GM23338 (cell line): Measurements from ENCODE around the gene HIVEP1. TPM values are rescaled to one million over a fixed set of nuclear protein-coding genes. Genes with fewer than 3 reads are reported as not detected.

Source experiments
- ATAC-seq: fragments of 200-7000 bp; cut with Tn5 transposase; 3 replicates; pipeline ENCODE4 v1.9.1; 2020
- DNase-seq: peaks from one replicate; pipeline ENCODE4 v3.0.0-alpha.2; 2015; ENCODE audit warnings: low spot score
- H2AFZ ChIP-seq: fragments of 200-600 bp; sonication (generic); 2 replicates; pipeline ENCODE4 v1.8.0; 2016; ENCODE audit warnings: antibody characterized with exemption, mild to moderate bottlenecking, moderate library complexity
- H3F3A ChIP-seq: fragments of 200-600 bp; sonication (generic); replicated peaks from 2 replicates; pipeline ENCODE4 v1.8.0; 2017; ENCODE audit warnings: antibody characterized with exemption, mixed run types, low read depth
- H3K27ac ChIP-seq: fragments of 200-600 bp; sonication (generic); 2 replicates; pipeline ENCODE4 v1.6.1; 2016; ENCODE audit warnings: low read depth
- H3K27me3 ChIP-seq: fragments of 200-600 bp; sonication (generic); 2 replicates; pipeline ENCODE4 v1.8.0; 2016; ENCODE audit warnings: mild to moderate bottlenecking, mixed run types, moderate library complexity; ENCODE audit not compliant: insufficient read depth
- H3K36me3 ChIP-seq: fragments of 200-600 bp; sonication (generic); 2 replicates; pipeline ENCODE4 v1.8.0; 2016; ENCODE audit warnings: mild to moderate bottlenecking; ENCODE audit not compliant: insufficient read depth
- H3K4me1 ChIP-seq: fragments of 200-600 bp; sonication (generic); 2 replicates; pipeline ENCODE4 v1.8.0; 2016; ENCODE audit warnings: mild to moderate bottlenecking, moderate library complexity; ENCODE audit not compliant: insufficient read depth
- H3K4me2 ChIP-seq: fragments of 200-600 bp; sonication (generic); 2 replicates; pipeline ENCODE4 v1.7.1; 2017; ENCODE audit warnings: mixed run types
- H3K4me3 ChIP-seq: fragments of 200-600 bp; sonication (generic); 2 replicates; pipeline ENCODE4 v1.6.1; 2016; ENCODE audit warnings: mixed run types
- H3K79me2 ChIP-seq: fragments of 200-600 bp; sonication (generic); replicated peaks from 2 replicates; pipeline ENCODE4 v1.8.0; 2017; ENCODE audit warnings: mild to moderate bottlenecking; ENCODE audit not compliant: insufficient read depth
- H3K9me2 ChIP-seq: fragments of 200-600 bp; sonication (generic); 2 replicates; pipeline ENCODE4 v1.8.0; 2017; ENCODE audit not compliant: insufficient read depth
- H4K20me1 ChIP-seq: fragments of 200-600 bp; sonication (generic); replicated peaks from 2 replicates; pipeline ENCODE4 v1.8.0; 2017; ENCODE audit warnings: mild to moderate bottlenecking; ENCODE audit not compliant: insufficient read depth
- H3K27ac Mint-ChIP-seq: 2 replicates; pipeline ENCODE4 v1.8.0; 2020; ENCODE audit warnings: inconsistent platforms, mild to moderate bottlenecking, moderate library complexity, mixed read lengths
- H3K27me3 Mint-ChIP-seq: 3 replicates; pipeline ENCODE4 v1.8.0; 2022; ENCODE audit warnings: low read depth, mild to moderate bottlenecking, moderate library complexity, mixed read lengths, inconsistent platforms; ENCODE audit not compliant: insufficient read depth, poor library complexity
- H3K36me3 Mint-ChIP-seq: 3 replicates; pipeline ENCODE4 v1.8.0; 2021; ENCODE audit warnings: low read depth, mild to moderate bottlenecking, inconsistent platforms, moderate library complexity, mixed read lengths
- H3K4me1 Mint-ChIP-seq: 3 replicates; pipeline ENCODE4 v1.8.0; 2020; ENCODE audit warnings: mild to moderate bottlenecking, inconsistent platforms, mixed read lengths
- H3K4me3 Mint-ChIP-seq: 3 replicates; pipeline ENCODE4 v1.8.0; 2021; ENCODE audit warnings: moderate library complexity, mild to moderate bottlenecking, inconsistent platforms, mixed read lengths
- H3K9me3 Mint-ChIP-seq: 3 replicates; pipeline ENCODE4 v1.8.0; 2020; ENCODE audit warnings: moderate library complexity, mild to moderate bottlenecking, inconsistent platforms, mixed read lengths
- CREB1 ChIP-seq: fragments of 250-450 bp; sonication (Bioruptor Pico); IDR thresholded peaks from 2 replicates; pipeline ENCODE4 v1.5.0; 2020; ENCODE audit warnings: low read depth, mild to moderate bottlenecking, moderate library complexity
- EZH2phosphoT487 ChIP-seq: fragments of 200-600 bp; sonication (generic); IDR thresholded peaks from one replicate; pipeline ENCODE4 v1.8.1; 2018; ENCODE audit warnings: antibody characterized with exemption; ENCODE audit not compliant: unreplicated experiment
- JUNB ChIP-seq: IDR thresholded peaks from one replicate; pipeline ENCODE4 v1.6.1; 2016; ENCODE audit warnings: antibody characterized with exemption; ENCODE audit not compliant: unreplicated experiment
- NANOG ChIP-seq: IDR thresholded peaks from 2 replicates; pipeline ENCODE4 v1.6.1; 2016; ENCODE audit warnings: antibody characterized with exemption, borderline replicate concordance
- POLR2AphosphoS5 ChIP-seq: IDR thresholded peaks from 2 replicates; pipeline ENCODE4 v1.6.1; 2016; ENCODE audit warnings: antibody characterized with exemption, low read depth
- STAT1 ChIP-seq: IDR thresholded peaks from one replicate; pipeline ENCODE4 v1.6.1; 2016; ENCODE audit warnings: antibody characterized with exemption; ENCODE audit not compliant: unreplicated experiment
- polyA plus RNA-seq: library from polyadenylated mRNA; unstranded; fragments of >200 nt; fragmentation: Nextera tagmentation; extraction: Ambion mirVana; gene quantifications from 2 replicates; pipeline ENCODE4 v1.2.1, GENCODE V29; 2016
- total RNA-seq: library from RNA; depleted of rRNA; stranded (reverse); fragments of >200 nt; shearing (Covaris generic); gene quantifications from 2 replicates; pipeline ENCODE4 v1.2.3, GENCODE V29; 2014
- TF ChIP-seq, protein P1 (sequence below): fragments of 250-450 bp; sonication (Bioruptor Pico); IDR thresholded peaks from 2 replicates; pipeline ENCODE4 v1.5.0; 2020; ENCODE audit warnings: mild to moderate bottlenecking, moderate library complexity
- TF ChIP-seq, protein P2 (sequence below): IDR thresholded peaks from one replicate; pipeline ENCODE4 v1.6.1; 2018; ENCODE audit warnings: antibody characterized with exemption; ENCODE audit not compliant: unreplicated experiment

HIVEP1 gene
- total and polyA plus RNA-seq, 2 experiments from 2014 or later, result 10.1 to 21.7 TPM

- TF ChIP-seq CREB1 (CRISPR knock-in tag) (no peak), POLR2AphosphoS5 (no peak), STAT1 (no peak), JUNB (no peak), EZH2phosphoT487 (no peak)
- TF ChIP-seq, protein P1, sequence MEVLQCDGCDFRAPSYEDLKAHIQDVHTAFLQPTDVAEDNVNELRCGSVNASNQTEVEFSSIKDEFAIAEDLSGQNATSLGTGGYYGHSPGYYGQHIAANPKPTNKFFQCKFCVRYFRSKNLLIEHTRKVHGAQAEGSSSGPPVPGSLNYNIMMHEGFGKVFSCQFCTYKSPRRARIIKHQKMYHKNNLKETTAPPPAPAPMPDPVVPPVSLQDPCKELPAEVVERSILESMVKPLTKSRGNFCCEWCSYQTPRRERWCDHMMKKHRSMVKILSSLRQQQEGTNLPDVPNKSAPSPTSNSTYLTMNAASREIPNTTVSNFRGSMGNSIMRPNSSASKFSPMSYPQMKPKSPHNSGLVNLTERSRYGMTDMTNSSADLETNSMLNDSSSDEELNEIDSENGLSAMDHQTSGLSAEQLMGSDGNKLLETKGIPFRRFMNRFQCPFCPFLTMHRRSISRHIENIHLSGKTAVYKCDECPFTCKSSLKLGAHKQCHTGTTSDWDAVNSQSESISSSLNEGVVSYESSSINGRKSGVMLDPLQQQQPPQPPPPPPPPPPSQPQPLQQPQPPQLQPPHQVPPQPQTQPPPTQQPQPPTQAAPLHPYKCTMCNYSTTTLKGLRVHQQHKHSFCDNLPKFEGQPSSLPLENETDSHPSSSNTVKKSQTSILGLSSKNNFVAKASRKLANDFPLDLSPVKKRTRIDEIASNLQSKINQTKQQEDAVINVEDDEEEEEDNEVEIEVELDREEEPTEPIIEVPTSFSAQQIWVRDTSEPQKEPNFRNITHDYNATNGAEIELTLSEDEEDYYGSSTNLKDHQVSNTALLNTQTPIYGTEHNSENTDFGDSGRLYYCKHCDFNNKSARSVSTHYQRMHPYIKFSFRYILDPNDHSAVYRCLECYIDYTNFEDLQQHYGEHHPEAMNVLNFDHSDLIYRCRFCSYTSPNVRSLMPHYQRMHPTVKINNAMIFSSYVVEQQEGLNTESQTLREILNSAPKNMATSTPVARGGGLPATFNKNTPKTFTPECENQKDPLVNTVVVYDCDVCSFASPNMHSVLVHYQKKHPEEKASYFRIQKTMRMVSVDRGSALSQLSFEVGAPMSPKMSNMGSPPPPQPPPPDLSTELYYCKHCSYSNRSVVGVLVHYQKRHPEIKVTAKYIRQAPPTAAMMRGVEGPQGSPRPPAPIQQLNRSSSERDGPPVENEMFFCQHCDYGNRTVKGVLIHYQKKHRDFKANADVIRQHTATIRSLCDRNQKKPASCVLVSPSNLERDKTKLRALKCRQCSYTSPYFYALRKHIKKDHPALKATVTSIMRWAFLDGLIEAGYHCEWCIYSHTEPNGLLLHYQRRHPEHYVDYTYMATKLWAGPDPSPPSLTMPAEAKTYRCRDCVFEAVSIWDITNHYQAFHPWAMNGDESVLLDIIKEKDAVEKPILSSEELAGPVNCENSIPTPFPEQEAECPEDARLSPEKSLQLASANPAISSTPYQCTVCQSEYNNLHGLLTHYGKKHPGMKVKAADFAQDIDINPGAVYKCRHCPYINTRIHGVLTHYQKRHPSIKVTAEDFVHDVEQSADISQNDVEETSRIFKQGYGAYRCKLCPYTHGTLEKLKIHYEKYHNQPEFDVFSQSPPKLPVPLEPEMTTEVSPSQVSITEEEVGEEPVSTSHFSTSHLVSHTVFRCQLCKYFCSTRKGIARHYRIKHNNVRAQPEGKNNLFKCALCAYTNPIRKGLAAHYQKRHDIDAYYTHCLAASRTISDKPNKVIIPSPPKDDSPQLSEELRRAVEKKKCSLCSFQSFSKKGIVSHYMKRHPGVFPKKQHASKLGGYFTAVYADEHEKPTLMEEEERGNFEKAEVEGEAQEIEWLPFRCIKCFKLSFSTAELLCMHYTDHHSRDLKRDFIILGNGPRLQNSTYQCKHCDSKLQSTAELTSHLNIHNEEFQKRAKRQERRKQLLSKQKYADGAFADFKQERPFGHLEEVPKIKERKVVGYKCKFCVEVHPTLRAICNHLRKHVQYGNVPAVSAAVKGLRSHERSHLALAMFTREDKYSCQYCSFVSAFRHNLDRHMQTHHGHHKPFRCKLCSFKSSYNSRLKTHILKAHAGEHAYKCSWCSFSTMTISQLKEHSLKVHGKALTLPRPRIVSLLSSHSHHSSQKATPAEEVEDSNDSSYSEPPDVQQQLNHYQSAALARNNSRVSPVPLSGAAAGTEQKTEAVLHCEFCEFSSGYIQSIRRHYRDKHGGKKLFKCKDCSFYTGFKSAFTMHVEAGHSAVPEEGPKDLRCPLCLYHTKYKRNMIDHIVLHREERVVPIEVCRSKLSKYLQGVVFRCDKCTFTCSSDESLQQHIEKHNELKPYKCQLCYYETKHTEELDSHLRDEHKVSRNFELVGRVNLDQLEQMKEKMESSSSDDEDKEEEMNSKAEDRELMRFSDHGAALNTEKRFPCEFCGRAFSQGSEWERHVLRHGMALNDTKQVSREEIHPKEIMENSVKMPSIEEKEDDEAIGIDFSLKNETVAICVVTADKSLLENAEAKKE (CRISPR knock-in tag), result no peak
These were observed 104.2 kb downstream of the HIVEP1 start (continued) for GRCh38 chr6:12116264-12116800.

DNA sequence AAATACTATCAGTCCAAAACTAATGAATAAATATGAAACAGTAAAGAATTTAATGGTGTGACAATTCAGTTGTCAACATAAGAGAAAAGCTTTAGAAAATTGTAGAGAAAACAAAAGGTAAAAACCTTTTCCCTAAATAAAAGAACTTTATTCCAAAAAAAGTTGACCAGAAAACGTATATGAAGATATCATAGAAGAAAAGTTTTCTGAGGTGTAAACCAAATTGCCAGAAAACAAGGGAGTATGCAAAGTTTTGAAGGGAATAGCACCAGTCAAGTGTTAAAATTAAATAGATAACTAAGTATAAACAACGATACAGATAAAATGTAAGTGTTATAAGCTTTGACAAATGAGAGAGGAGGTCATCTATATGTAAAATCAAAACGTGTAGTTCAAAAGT lies 104.9 kb downstream of the HIVEP1 start:
- Mint-ChIP-seq H3K27ac (no peak overlapping the region), H3K27me3 (no peaks in the 10 kb centered on the region), H3K4me1 (peaks cover 29% of the 10 kb centered on the region), H3K4me3 (no peak overlapping the region), H3K36me3 (peaks cover 33% of the 10 kb centered on the region), H3K9me3 (peaks cover 2% of the 10 kb centered on the region; the same call in 1 of the 3 replicates)
- no peak overlapping the region for H3K4me3 ChIP-seq
- no peak for TF ChIP-seq EZH2phosphoT487
- TF ChIP-seq, protein P2, sequence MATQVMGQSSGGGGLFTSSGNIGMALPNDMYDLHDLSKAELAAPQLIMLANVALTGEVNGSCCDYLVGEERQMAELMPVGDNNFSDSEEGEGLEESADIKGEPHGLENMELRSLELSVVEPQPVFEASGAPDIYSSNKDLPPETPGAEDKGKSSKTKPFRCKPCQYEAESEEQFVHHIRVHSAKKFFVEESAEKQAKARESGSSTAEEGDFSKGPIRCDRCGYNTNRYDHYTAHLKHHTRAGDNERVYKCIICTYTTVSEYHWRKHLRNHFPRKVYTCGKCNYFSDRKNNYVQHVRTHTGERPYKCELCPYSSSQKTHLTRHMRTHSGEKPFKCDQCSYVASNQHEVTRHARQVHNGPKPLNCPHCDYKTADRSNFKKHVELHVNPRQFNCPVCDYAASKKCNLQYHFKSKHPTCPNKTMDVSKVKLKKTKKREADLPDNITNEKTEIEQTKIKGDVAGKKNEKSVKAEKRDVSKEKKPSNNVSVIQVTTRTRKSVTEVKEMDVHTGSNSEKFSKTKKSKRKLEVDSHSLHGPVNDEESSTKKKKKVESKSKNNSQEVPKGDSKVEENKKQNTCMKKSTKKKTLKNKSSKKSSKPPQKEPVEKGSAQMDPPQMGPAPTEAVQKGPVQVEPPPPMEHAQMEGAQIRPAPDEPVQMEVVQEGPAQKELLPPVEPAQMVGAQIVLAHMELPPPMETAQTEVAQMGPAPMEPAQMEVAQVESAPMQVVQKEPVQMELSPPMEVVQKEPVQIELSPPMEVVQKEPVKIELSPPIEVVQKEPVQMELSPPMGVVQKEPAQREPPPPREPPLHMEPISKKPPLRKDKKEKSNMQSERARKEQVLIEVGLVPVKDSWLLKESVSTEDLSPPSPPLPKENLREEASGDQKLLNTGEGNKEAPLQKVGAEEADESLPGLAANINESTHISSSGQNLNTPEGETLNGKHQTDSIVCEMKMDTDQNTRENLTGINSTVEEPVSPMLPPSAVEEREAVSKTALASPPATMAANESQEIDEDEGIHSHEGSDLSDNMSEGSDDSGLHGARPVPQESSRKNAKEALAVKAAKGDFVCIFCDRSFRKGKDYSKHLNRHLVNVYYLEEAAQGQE, result no peak
- no peak for TF ChIP-seq JUNB
- no peak for TF ChIP-seq NANOG
- ATAC-seq (no peak), DNase-seq (no peak)
- H3K27me3 ChIP-seq, result no peaks in the 10 kb centered on the region
- H3K27ac ChIP-seq, result no peak overlapping the region
- no peak overlapping the region for H2AFZ ChIP-seq
- no peaks in the 10 kb centered on the region; the same call in none of the 2 replicates for H4K20me1 ChIP-seq
- H3K4me2 ChIP-seq, result no peak overlapping the region
- H3K9me2 ChIP-seq, result no peaks in the 10 kb centered on the region
- no peaks in the 10 kb centered on the region for H3F3A ChIP-seq
- H3K4me1 ChIP-seq, result peaks cover 4% of the 10 kb centered on the region; the same call in 1 of the 2 replicates
- peaks cover 5% of the 10 kb centered on the region; the same call in 1 of the 2 replicates for H3K79me2 ChIP-seq
- H3K36me3 ChIP-seq, result peaks cover 13% of the 10 kb centered on the region
